HuH-7 (cell line): Measurements from ENCODE around the gene PTPN4.
"Not testable (repeated sequence)": the region's sequence is repeated elsewhere in the genome, so short reads cannot be mapped to it uniquely, and the experiment has no call there.

ENCODE experiments used
- DNase-seq: peaks from one replicate; pipeline ENCODE4 v3.0.0; 2011; ENCODE audit warnings: low spot score

The PTPN4 gene

GRCh38 chr2:120020554-120020953, 260.8 kb downstream of the PTPN4 start:
- DNase-seq, result no peak

- DNase-seq, result not testable (repeated sequence)
Observed at GRCh38 chr2:120022505-120022904, 262.8 kb downstream of the PTPN4 start.

DNA sequence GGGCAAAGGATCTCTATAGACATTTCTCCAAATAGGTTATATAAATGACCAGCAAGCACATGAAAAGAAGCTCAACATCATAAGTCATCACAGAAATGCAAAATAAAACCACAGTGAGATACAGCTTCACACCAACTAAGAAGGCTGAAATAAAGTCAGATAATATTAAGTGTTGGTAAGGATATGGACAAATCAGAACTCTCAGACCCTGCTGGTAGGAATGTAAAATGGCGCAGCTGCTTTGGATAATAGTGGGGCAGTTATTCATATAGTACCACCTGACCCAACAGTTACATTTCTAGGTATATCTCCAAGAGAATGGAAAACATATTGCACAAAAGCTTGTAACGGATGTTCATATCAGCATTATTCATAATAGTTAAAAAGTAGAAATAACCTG, 267.2 kb downstream of the PTPN4 start:
- no peak for DNase-seq

- DNase-seq, result no peak
Observed at GRCh38 chr2:120028795-120029194, 269.1 kb downstream of the PTPN4 start.

DNA sequence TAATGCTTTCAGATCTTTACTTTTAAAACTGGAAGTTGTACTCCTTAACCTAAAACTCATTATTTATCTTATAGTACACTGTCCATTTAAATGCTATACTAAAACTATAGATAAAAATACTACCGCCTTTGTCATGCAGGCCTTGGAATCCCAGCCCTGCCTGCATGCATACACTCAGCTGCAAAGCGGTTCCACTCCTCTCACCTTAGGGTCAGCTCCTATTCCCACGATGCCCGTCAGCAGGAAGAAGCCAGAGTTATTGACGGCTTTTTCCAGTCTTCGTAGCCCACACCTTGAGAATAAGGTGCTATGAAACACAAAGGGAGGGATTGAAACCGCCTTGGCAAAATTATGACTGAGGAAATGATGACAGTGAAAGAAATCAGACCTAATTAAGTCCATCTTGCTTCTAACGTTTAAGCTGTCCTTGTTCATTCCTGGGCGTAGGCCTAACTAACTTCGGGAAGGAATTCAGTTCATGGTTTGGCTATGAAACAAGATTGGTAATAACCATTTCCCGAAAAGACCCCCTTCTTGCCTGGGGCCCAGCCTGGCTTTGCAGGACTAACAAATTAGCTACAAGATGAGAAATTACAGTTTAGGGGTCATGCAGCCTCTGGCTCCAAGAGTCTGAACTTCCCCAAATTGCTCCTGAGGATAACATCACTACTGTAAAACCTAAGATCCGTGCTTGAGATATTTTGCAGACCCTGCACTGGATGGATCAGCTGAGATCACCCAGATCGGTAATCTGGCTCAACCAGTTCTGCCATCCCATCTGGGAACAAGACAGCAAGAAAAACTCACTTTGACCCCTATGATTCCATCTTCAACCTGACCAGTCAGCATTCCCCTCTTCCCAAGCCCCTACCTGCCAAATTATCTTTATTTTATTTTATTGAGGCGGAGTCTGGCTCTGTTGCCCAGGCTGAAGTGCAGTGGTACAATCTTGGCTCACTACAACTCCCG, 270.2 kb downstream of the PTPN4 start:
- DNase-seq, result no peak

- DNase-seq, result no peak
Observed at GRCh38 chr2:120032297-120032696, 272.6 kb downstream of the PTPN4 start.
